Ascending aorta (tissue), 2 donors: ENCODE data around the gene PAK4. TPM values are rescaled to one million over a fixed set of nuclear protein-coding genes. Genes with fewer than 3 reads are reported as not detected.

Source experiments
- DNase-seq, 2 donors: peaks; one replicate each; pipeline ENCODE4 v3.0.0-alpha.2; 2019; ENCODE audit warnings: low spot score in 2 of 2
- H3K27ac ChIP-seq, 2 donors: fragments of 200-600 bp; sonication (generic); one replicate each; pipeline ENCODE4 v1.5.1; 2016 to 2017; ENCODE audit warnings: mild to moderate bottlenecking in 1 of 2
- H3K27me3 ChIP-seq: fragments of 200-600 bp; sonication (generic); one replicate; pipeline ENCODE4 v1.5.1; 2017
- H3K36me3 ChIP-seq, 2 donors: fragments of 200-600 bp; sonication (generic); one replicate each; pipeline ENCODE4 v1.5.1; 2016
- H3K4me1 ChIP-seq, 2 donors: fragments of 200-600 bp; sonication (generic); one replicate each; pipeline ENCODE4 v1.5.1; 2016 to 2017; ENCODE audit warnings: mild to moderate bottlenecking in 1 of 2
- H3K4me3 ChIP-seq, 2 donors: fragments of 200-600 bp; sonication (generic); one replicate each; pipeline ENCODE4 v1.5.1; 2016 to 2017; ENCODE audit warnings: mild to moderate bottlenecking in 1 of 2
- H3K9me3 ChIP-seq, 2 donors: fragments of 200-600 bp; sonication (generic); one replicate each; pipeline ENCODE4 v1.5.1; 2016
- intact Hi-C: fragments of 100-400 bp; cut with DNase I; formaldehyde crosslinking; loops from one replicate; pipeline ENCODE4 v1.15.1; 2023
- total RNA-seq: library from RNA; depleted of rRNA; stranded (reverse); fragments of >200 nt; gene quantifications from one replicate; pipeline ENCODE4 v1.1.0, GENCODE V29; 2016
- TF ChIP-seq, protein P1 (sequence below), 3 experiments: fragments of 200-600 bp in 2 of 3; fragments of 450-650 bp in 1 of 3; sonication (generic) in 2 of 3; IDR thresholded peaks; one replicate each; pipeline ENCODE4 v1.5.1; 2016 to 2019; ENCODE audit warnings: antibody characterized with exemption in 3 of 3, mild to moderate bottlenecking in 1 of 3, moderate library complexity in 1 of 3

Gene PAK4
- total RNA-seq, 1 donor from 2014 or later = 27.4 TPM

GRCh38 chr19:39097721-39098120 is 27.9 kb upstream of the PAK4 start:
- H3K27me3 ChIP-seq = peaks cover 6% of the 10 kb centered on the region
- no peaks in the 10 kb centered on the region for H3K4me1 ChIP-seq
- TF ChIP-seq, protein P1, sequence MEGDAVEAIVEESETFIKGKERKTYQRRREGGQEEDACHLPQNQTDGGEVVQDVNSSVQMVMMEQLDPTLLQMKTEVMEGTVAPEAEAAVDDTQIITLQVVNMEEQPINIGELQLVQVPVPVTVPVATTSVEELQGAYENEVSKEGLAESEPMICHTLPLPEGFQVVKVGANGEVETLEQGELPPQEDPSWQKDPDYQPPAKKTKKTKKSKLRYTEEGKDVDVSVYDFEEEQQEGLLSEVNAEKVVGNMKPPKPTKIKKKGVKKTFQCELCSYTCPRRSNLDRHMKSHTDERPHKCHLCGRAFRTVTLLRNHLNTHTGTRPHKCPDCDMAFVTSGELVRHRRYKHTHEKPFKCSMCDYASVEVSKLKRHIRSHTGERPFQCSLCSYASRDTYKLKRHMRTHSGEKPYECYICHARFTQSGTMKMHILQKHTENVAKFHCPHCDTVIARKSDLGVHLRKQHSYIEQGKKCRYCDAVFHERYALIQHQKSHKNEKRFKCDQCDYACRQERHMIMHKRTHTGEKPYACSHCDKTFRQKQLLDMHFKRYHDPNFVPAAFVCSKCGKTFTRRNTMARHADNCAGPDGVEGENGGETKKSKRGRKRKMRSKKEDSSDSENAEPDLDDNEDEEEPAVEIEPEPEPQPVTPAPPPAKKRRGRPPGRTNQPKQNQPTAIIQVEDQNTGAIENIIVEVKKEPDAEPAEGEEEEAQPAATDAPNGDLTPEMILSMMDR (IDR thresholded peaks at IDR 0.05) = no peak
- no peak overlapping the region for H3K27ac ChIP-seq
- DNase-seq = no peak
- H3K9me3 ChIP-seq = no peaks in the 10 kb centered on the region
- H3K36me3 ChIP-seq = no peaks in the 10 kb centered on the region
- intact Hi-C loops = no loop called here
- H3K4me3 ChIP-seq = no peak overlapping the region

DNA sequence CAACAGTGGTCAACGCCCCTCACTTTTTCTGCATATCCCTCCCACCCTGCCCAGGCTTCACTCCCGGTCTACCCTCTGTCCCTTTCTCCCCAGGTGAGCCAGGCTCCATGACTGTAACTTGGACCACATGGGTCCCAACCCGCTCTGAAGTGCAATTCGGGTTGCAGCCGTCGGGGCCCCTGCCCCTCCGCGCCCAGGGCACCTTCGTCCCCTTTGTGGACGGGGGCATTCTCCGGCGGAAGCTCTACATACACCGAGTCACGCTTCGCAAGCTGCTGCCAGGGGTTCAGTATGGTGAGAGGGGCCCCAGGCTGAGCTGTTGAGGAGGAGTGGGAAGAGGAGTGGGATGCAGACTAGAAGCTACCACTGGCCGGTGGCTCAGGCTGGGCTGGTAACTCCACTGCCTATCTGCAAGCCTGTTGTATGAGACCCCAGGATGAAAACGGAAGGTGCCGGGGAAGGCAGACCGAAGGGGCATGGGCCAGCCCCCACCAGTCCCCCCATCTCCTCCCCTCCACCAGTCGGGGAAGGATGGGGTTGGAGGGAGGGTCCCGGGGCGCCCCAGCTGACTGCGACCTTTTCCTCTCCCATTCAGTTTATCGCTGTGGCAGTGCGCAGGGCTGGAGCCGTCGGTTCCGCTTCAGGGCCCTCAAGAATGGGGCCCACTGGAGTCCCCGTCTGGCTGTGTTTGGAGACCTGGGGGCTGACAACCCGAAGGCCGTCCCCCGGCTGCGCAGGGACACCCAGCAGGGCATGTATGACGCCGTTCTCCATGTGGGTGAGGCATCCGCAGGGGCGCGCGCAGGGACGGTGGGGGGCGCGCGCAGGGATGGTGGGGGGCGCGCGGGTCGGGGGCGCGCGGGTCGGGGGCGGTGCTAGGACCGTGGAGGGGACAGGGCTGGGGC is 27.0 kb upstream of the PAK4 start:
- peaks cover 6% of the 10 kb centered on the region for H3K27me3 ChIP-seq
- H3K27ac ChIP-seq = no peak overlapping the region
- H3K4me3 ChIP-seq = no peak overlapping the region
- DNase-seq = no peak
- no peaks in the 10 kb centered on the region for H3K36me3 ChIP-seq
- H3K9me3 ChIP-seq = no peaks in the 10 kb centered on the region
- intact Hi-C loops = no loop called here
- TF ChIP-seq, protein P1 (IDR thresholded peaks at IDR 0.05) = no peak
- H3K4me1 ChIP-seq = no peaks in the 10 kb centered on the region

DNA sequence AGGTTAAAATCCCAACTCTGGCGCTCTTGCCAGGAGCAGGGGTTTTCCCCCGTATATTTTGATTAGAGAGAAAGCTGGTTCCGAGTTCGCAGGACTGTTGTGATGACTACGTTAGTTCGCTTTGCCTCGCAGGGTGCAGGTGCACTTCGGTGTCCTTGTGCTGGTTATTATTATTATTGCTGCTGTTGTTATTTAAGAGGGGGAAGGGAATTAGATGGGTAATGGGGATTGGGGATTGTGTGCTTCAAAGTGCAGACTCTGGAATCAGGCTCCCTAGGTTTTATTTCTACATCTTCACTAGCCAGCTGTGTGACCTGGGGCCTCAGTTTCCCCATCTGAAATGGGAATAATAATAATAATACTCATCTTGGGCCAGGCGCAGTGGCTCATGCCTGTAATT is 26.2 kb upstream of the PAK4 start:
- intact Hi-C loops = no loop called here
- no peaks in the 10 kb centered on the region for H3K9me3 ChIP-seq
- no peak for DNase-seq
- no peaks in the 10 kb centered on the region for H3K4me1 ChIP-seq
- H3K27me3 ChIP-seq = peaks cover 6% of the 10 kb centered on the region
- TF ChIP-seq, protein P1 (IDR thresholded peaks at IDR 0.05) = no peak
- no peak overlapping the region for H3K4me3 ChIP-seq
- no peak overlapping the region for H3K27ac ChIP-seq
- no peaks in the 10 kb centered on the region for H3K36me3 ChIP-seq

- H3K27me3 ChIP-seq = peaks cover 6% of the 10 kb centered on the region
- H3K9me3 ChIP-seq = no peaks in the 10 kb centered on the region
- no peak overlapping the region for H3K27ac ChIP-seq
- no peaks in the 10 kb centered on the region for H3K4me1 ChIP-seq
- TF ChIP-seq, protein P1 (IDR thresholded peaks at IDR 0.05) = no peak
- intact Hi-C loops = no loop called here
- no peak for DNase-seq
- H3K36me3 ChIP-seq = no peaks in the 10 kb centered on the region
- no peak overlapping the region for H3K4me3 ChIP-seq
These were observed 25.0 kb upstream of the PAK4 start for GRCh38 chr19:39100500-39101166.

DNA sequence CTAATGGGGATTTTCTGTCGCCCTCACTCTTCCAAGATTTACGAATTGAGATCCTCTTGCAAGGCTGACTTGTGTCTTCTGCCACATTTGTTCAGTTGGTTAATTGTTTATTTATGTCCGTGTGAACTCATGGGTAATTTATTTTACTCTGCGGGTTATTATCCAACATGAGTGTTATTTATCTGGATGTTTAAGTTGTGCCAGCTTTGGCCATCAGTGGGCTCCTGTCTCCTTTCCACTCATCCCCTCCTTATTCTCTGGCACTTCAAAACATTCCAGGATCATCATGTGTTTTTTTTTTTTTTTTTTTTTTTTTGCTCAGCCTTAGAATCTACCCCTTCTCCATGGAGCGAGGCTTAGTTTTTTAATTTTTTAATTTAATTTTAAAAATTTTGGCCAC is 22.4 kb upstream of the PAK4 start:
- intact Hi-C loops = no loop called here
- H3K36me3 ChIP-seq = no peaks in the 10 kb centered on the region
- TF ChIP-seq, protein P1 (IDR thresholded peaks at IDR 0.05) = no peak
- H3K27me3 ChIP-seq = peaks cover 6% of the 10 kb centered on the region
- no peak overlapping the region for H3K27ac ChIP-seq
- no peaks in the 10 kb centered on the region for H3K9me3 ChIP-seq
- H3K4me1 ChIP-seq = no peaks in the 10 kb centered on the region
- H3K4me3 ChIP-seq = no peak overlapping the region
- no peak for DNase-seq
